ENCODE data around the gene SDS. TPM values are rescaled to one million over a fixed set of nuclear protein-coding genes. Genes with fewer than 3 reads are reported as not detected.

Gene SDS
- polyA plus RNA-seq, 1 experiment: not detected

- POLR2A ChIA-PET: no interaction called here
- Histone ChIP-seq H3K27ac (ENCODE audit: low read depth, low read length) (no peak overlapping the region), H3K4me3 (ENCODE audit: low read depth, low read length) (no peak overlapping the region), H3K9me3 (ENCODE audit: control insufficient read depth, insufficient read depth, low read length) (peaks cover 5% of the 10 kb centered on the region; the same call in 1 of the 2 replicates), H3K27me3 (ENCODE audit: control insufficient read depth, insufficient read depth, low read length) (no peaks in the 10 kb centered on the region)
- TF ChIP-seq CTCF (IDR thresholded peaks at IDR 0.05; ENCODE audit: low read depth, low read length): no peak
- CTCF ChIA-PET: no interaction called here
- DNase-seq (ENCODE audit: low read depth, low spot score): no peak
These were observed 13.3 kb downstream of the SDS start for GRCh38 chr12:113390064-113391043.

GRCh38 chr12:113388351-113388750, 15.3 kb downstream of the SDS start:
- Histone ChIP-seq H3K27ac (ENCODE audit: low read depth, low read length) (no peak overlapping the region), H3K4me3 (ENCODE audit: low read depth, low read length) (no peak overlapping the region), H3K27me3 (ENCODE audit: control insufficient read depth, insufficient read depth, low read length) (no peaks in the 10 kb centered on the region), H3K9me3 (ENCODE audit: control insufficient read depth, insufficient read depth, low read length) (peaks cover 5% of the 10 kb centered on the region; the same call in 1 of the 2 replicates)
- TF ChIP-seq CTCF (IDR thresholded peaks at IDR 0.05; ENCODE audit: low read depth, low read length): no peak
- ChIA-PET CTCF (no interaction called here), POLR2A (no interaction called here)
- no peak for DNase-seq (ENCODE audit: low read depth, low spot score)

GRCh38 chr12:113387631-113388030, 16.1 kb downstream of the SDS start:
- no peaks in the 10 kb centered on the region for H3K9me3 ChIP-seq (ENCODE audit: control insufficient read depth, insufficient read depth, low read length)
- no peak for DNase-seq (ENCODE audit: low read depth, low spot score)
- POLR2A ChIA-PET: no interaction called here
- H3K27me3 ChIP-seq (ENCODE audit: control insufficient read depth, insufficient read depth, low read length): no peaks in the 10 kb centered on the region
- no peak overlapping the region for H3K4me3 ChIP-seq (ENCODE audit: low read depth, low read length)
- no peak for TF ChIP-seq CTCF (IDR thresholded peaks at IDR 0.05; ENCODE audit: low read depth, low read length)
- no peak overlapping the region for H3K27ac ChIP-seq (ENCODE audit: low read depth, low read length)
- CTCF ChIA-PET: no interaction called here

- no peak for TF ChIP-seq CTCF (IDR thresholded peaks at IDR 0.05; ENCODE audit: low read depth, low read length)
- no peak overlapping the region for H3K27ac ChIP-seq (ENCODE audit: low read depth, low read length)
- H3K4me3 ChIP-seq (ENCODE audit: low read depth, low read length): no peak overlapping the region
- H3K27me3 ChIP-seq (ENCODE audit: control insufficient read depth, insufficient read depth, low read length): no peaks in the 10 kb centered on the region
- no peak for DNase-seq (ENCODE audit: low read depth, low spot score)
- ChIA-PET POLR2A (no interaction called here), CTCF (interaction anchor here (1.4 kb wide), 1 partner anchor 39 kb away, joined by 4 read pairs; no protein-coding TSS in a partner anchor)
- H3K9me3 ChIP-seq (ENCODE audit: control insufficient read depth, insufficient read depth, low read length): no peaks in the 10 kb centered on the region
These were observed 16.7 kb downstream of the SDS start for GRCh38 chr12:113386866-113387566.

All from AG04450 (cell line).